ENCODE measurements around the gene C21orf91.
A peak's percentile ranks its signal among the peaks of the same experiment; 100 is the strongest.

Gene C21orf91

GRCh38 chr21:17794518-17795145 is 24.5 kb downstream of the C21orf91 start:
- no peak for DNase-seq (ENCODE audit: low read depth)
- no peak for TF ChIP-seq CTCF (IDR thresholded peaks at IDR 0.05; ENCODE audit: insufficient read depth, low read depth, low read length, missing control alignments)
- H3K4me3 ChIP-seq (ENCODE audit: low read depth, low read length), result peak overlapping the region; percentile 55

GRCh38 chr21:17793246-17794123 is 25.7 kb downstream of the C21orf91 start:
- DNase-seq (ENCODE audit: low read depth), result peak; percentile 47
- peak overlapping the region; percentile 55 for H3K4me3 ChIP-seq (ENCODE audit: low read depth, low read length)
- TF ChIP-seq CTCF (IDR thresholded peaks at IDR 0.05; ENCODE audit: insufficient read depth, low read depth, low read length, missing control alignments), result no peak

DNA sequence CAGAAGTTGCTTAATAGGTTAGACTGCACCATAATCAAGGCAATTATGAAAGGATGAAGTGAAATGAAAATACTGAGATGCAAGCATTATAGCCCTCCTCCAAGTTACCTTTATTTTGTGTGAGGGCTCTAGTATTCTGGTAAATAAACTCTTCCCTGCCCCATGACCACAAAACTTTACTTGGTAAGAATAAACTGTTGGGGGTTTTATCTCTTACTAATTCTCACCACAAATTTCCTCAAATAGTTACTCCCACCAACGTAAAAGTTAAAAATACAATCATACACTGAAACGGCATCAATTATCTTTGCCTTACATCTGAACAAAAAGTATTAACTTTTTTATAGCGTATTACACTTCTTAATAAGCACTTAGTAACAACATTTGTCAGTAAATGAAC is 29.5 kb downstream of the C21orf91 start:
- DNase-seq (ENCODE audit: low read depth), result no peak
- H3K4me3 ChIP-seq (ENCODE audit: low read depth, low read length), result peak overlapping the region; percentile 43
- no peak for TF ChIP-seq CTCF (IDR thresholded peaks at IDR 0.05; ENCODE audit: insufficient read depth, low read depth, low read length, missing control alignments)

DNA sequence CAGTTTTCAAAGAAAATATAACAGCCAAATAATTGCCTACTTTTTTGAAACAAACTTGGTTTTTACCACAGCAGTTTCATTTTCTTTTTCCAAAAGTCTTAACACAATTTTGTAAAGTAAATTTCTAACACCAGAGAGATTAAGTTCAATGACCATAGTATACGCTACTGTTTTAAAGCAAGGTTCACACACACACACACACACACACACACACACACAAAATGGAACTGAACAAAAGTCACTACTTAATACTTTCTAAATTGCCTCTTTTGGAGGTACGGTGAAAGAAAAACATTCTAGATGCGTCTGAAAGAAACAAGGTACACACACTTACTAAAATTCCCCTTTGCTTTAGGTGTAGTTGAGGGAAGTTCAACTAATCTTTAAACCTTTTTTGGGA is 30.1 kb downstream of the C21orf91 start:
- no peak for TF ChIP-seq CTCF (IDR thresholded peaks at IDR 0.05; ENCODE audit: insufficient read depth, low read depth, low read length, missing control alignments)
- peak; percentile 37 for DNase-seq (ENCODE audit: low read depth)
- H3K4me3 ChIP-seq (ENCODE audit: low read depth, low read length), result peak overlapping the region; percentile 43

GRCh38 chr21:17786851-17787181 is 32.3 kb downstream of the C21orf91 start:
- DNase-seq (ENCODE audit: low read depth), result no peak
- TF ChIP-seq CTCF (IDR thresholded peaks at IDR 0.05; ENCODE audit: insufficient read depth, low read depth, low read length, missing control alignments), result no peak
- H3K4me3 ChIP-seq (ENCODE audit: low read depth, low read length), result no peak overlapping the region

DNA sequence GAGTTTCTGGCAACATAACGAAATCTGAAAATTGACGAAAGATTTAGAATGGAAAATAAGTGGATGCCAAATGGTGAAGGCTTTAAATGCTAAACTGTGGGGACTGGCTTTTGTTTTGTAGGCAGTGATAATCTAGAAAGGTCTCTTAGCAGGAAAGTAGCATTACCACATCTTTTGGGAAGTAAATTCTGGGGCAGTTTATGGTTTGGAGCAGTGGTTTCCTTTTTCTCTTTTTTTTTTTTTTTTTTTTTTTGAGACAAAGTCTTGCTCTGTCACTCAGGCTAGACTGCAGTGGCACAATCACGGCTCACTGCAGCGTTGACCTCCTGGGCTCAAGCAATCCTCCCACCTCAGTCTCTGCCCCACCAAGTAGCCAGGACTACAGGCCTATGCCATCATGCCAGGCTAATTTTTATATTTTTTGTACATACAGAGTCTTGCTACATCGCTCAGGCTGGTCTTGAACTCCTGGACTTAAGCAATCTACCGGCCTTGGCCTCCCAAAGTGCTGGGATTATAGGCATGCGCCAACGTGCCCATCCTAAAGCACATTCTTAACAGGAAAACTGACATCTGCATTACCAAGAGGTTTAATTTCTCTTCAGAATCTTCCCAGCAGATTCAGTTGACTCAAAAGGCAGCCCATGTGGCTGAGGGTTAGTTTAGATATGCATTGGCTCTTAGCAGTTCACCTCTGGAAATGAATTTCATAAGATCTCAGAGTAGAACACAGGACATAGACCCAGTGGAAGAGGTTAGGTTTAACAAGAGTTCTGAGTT is 32.9 kb downstream of the C21orf91 start:
- DNase-seq (ENCODE audit: low read depth), result no peak
- TF ChIP-seq CTCF (IDR thresholded peaks at IDR 0.05; ENCODE audit: insufficient read depth, low read depth, low read length, missing control alignments), result no peak
- peak overlapping the region; percentile 48; the same call in 1 of the 2 replicates for H3K4me3 ChIP-seq (ENCODE audit: low read depth, low read length)
